Colon (tissue), 2 donors: Measurements from ENCODE around the gene CTIF.
"Not testable (repeated sequence)": the region's sequence is repeated elsewhere in the genome, so short reads cannot be mapped to it uniquely, and the experiment has no call there.

Experiments
- FAIRE-seq: peaks from 2 replicates; lab custom pipeline; 2012; peaks lifted over from hg19 to GRCh38; lab: Jason Lieb, UNC
- donor health status: control.
- donor health status: control.

The CTIF gene

GRCh38 chr18:48803951-48804855 is 265.4 kb downstream of the CTIF start:
- FAIRE-seq, result no peak

GRCh38 chr18:48804856-48805610 is 266.2 kb downstream of the CTIF start:
- FAIRE-seq, result no peak

- FAIRE-seq, result no peak
Observed at GRCh38 chr18:48805826-48806535, 267.1 kb downstream of the CTIF start.

- FAIRE-seq, result no peak
Observed at GRCh38 chr18:48806551-48807261, 267.9 kb downstream of the CTIF start.

GRCh38 chr18:48808476-48808875 is 269.6 kb downstream of the CTIF start:
- FAIRE-seq, result no peak

- no peak for FAIRE-seq
Observed at GRCh38 chr18:48809365-48809764, 270.5 kb downstream of the CTIF start.

- FAIRE-seq, result no peak
Observed at GRCh38 chr18:48810805-48811204, 272.0 kb downstream of the CTIF start.

GRCh38 chr18:48811401-48811800 is 272.6 kb downstream of the CTIF start:
- FAIRE-seq, result no peak

- FAIRE-seq, result not testable (repeated sequence)
Observed at GRCh38 chr18:48811977-48812451, 273.2 kb downstream of the CTIF start.

- no peak for FAIRE-seq
Observed at GRCh38 chr18:48813321-48813720, 274.5 kb downstream of the CTIF start.

GRCh38 chr18:48813833-48814489 is 275.1 kb downstream of the CTIF start:
- no peak for FAIRE-seq

GRCh38 chr18:48814490-48815178 is 275.8 kb downstream of the CTIF start:
- no peak for FAIRE-seq

GRCh38 chr18:48815179-48815515 is 276.3 kb downstream of the CTIF start:
- no peak for FAIRE-seq

GRCh38 chr18:48815581-48816324 is 276.9 kb downstream of the CTIF start:
- FAIRE-seq, result no peak

GRCh38 chr18:48816554-48816953 is 277.7 kb downstream of the CTIF start:
- FAIRE-seq, result no peak

GRCh38 chr18:48817021-48817461 is 278.2 kb downstream of the CTIF start:
- FAIRE-seq, result no peak

GRCh38 chr18:48818329-48819254 is 279.8 kb downstream of the CTIF start:
- FAIRE-seq, result no peak

- no peak for FAIRE-seq
Observed at GRCh38 chr18:48819276-48819675, 280.4 kb downstream of the CTIF start.
